AG04449 (cell line): Measurements from ENCODE around the gene COPE.

ENCODE experiments used
- CTCF ChIA-PET: fragments of 350-600 bp; formaldehyde crosslinking; extraction: SDS; loops from one replicate; lab custom pipeline; 2021; ENCODE audit warnings: antibody characterized with exemption; lab: Yijun Ruan, JAX
- POLR2A ChIA-PET: fragments of 400-600, 350-600 bp; formaldehyde crosslinking; extraction: SDS; loops from one replicate; lab custom pipeline; 2020; ENCODE audit warnings: antibody characterized with exemption, inconsistent platforms; lab: Yijun Ruan, JAX
- DNase-seq: peaks from one replicate; pipeline ENCODE4 v3.0.0-alpha.2; 2010; ENCODE audit warnings: low read depth, low spot score
- H3K4me3 ChIP-seq: 2 replicates; pipeline ENCODE4 v1.5.1; 2011; ENCODE audit warnings: low read depth, mild to moderate bottlenecking, control low read depth, low read length
- CTCF ChIP-seq: IDR thresholded peaks from one replicate; pipeline ENCODE4 v1.5.1; 2011; ENCODE audit warnings: mild to moderate bottlenecking, moderate library complexity, low read length, control low read depth, inconsistent platforms; ENCODE audit not compliant: insufficient read depth; ENCODE audit errors: missing control alignments

COPE gene

GRCh38 chr19:18932216-18932841 lies 13.1 kb upstream of the COPE start:
- POLR2A ChIA-PET: interaction anchor here (0.8 kb wide), 1 partner anchor 9 kb away, joined by 3 read pairs; no protein-coding TSS in a partner anchor
- no peak overlapping the region for H3K4me3 ChIP-seq

GRCh38 chr19:18931316-18932162 lies 12.4 kb upstream of the COPE start:
- TF ChIP-seq CTCF: no peak
- no peak for DNase-seq
- POLR2A ChIA-PET: interaction anchor here (0.8 kb wide), 1 partner anchor 12 kb away, joined by 4 read pairs; the partner anchor contains the start of genes COPE and DDX49
- H3K4me3 ChIP-seq: no peak overlapping the region
- CTCF ChIA-PET: no interaction called here

More at GRCh38 chr19:18932216-18932841, 13.1 kb upstream of the COPE start:
- CTCF ChIA-PET: interaction anchor here (1.4 to 1.6 kb wide), 2 partner anchors 10 to 55 kb away, joined by 4 to 5 read pairs; no protein-coding TSS in a partner anchor
- DNase-seq: no peak
- no peak for TF ChIP-seq CTCF

GRCh38 chr19:18929311-18929710 lies 10.1 kb upstream of the COPE start:
- ChIA-PET POLR2A (interaction anchor here (1.9 kb wide), 1 partner anchor 10 kb away, joined by 10 read pairs; the partner anchor contains the start of genes COPE and DDX49), CTCF (interaction anchor here (1.3 kb wide), 1 partner anchor 10 kb away, joined by 4 read pairs; no protein-coding TSS in a partner anchor)
- TF ChIP-seq CTCF: no peak
- DNase-seq: no peak
- H3K4me3 ChIP-seq: no peak overlapping the region

- ChIA-PET CTCF (interaction anchor here (1.3 kb wide), 1 partner anchor 11 kb away, joined by 4 read pairs; no protein-coding TSS in a partner anchor), POLR2A (interaction anchor here (1.9 kb wide), 1 partner anchor 9 kb away, joined by 10 read pairs; the partner anchor contains the start of genes COPE and DDX49)
- no peak for DNase-seq
- H3K4me3 ChIP-seq: no peak overlapping the region
- no peak for TF ChIP-seq CTCF
Measured at GRCh38 chr19:18928018-18928805, 9.0 kb upstream of the COPE start.

GRCh38 chr19:18924684-18925213 lies 5.6 kb upstream of the COPE start:
- ChIA-PET POLR2A (no interaction called here), CTCF (interaction anchor here (1.6 kb wide), 1 partner anchor 62 kb away, joined by 4 read pairs; no protein-coding TSS in a partner anchor)
- DNase-seq: no peak
- H3K4me3 ChIP-seq: no peak overlapping the region
- TF ChIP-seq CTCF: no peak
